Tibial artery (tissue), 4 donors: ENCODE measurements around the gene MCIDAS.

ENCODE experiments used
- DNase-seq, 2 donors: peaks; one replicate each; pipeline ENCODE4 v3.0.0-alpha.2; 2019
- H3K27ac ChIP-seq, 2 donors: fragments of 200-600 bp; sonication (generic) in 1 of 2; 1 replicate in 1 of 2; 2 replicates in 1 of 2; pipeline ENCODE4 v1.5.1; 2018 to 2019; ENCODE audit warnings: mild to moderate bottlenecking in 1 of 2
- H3K27me3 ChIP-seq, 2 donors: fragments of 200-600 bp; sonication (generic) in 1 of 2; one replicate each; pipeline versions ENCODE4 v1.5.1 to v1.6.0; 2016 to 2019
- H3K36me3 ChIP-seq, 3 donors: fragments of 200-600 bp; sonication (generic) in 2 of 3; one replicate each; pipeline ENCODE4 v1.5.1; 2016 to 2019; ENCODE audit warnings: mild to moderate bottlenecking in 2 of 3
- H3K4me1 ChIP-seq, 4 donors: fragments of 200-600 bp; sonication (generic) in 2 of 4; 1 replicate in 3 of 4; 2 replicates in 1 of 4; pipeline ENCODE4 v1.5.1; 2016 to 2019
- H3K4me3 ChIP-seq, 2 donors: fragments of 200-600 bp; sonication (generic) in 1 of 2; 1 replicate in 1 of 2; 2 replicates in 1 of 2; pipeline ENCODE4 v1.5.1; 2018 to 2019; ENCODE audit warnings: mild to moderate bottlenecking in 2 of 2
- H3K9me3 ChIP-seq, 3 donors: fragments of 200-600 bp; sonication (generic) in 1 of 3; one replicate each; pipeline ENCODE4 v1.5.1; 2016 to 2019
- intact Hi-C: fragments of 100-400 bp; cut with DNase I; formaldehyde crosslinking; loops from one replicate; pipeline ENCODE4 v1.15.0; 2023; ENCODE audit warnings: low total_unique reads
- TF ChIP-seq, protein P1 (sequence below), 2 experiments: fragments of 200-600 bp in 1 of 2; fragments of 450-650 bp in 1 of 2; IDR thresholded peaks; one replicate each; pipeline ENCODE4 v1.5.1; 2017 to 2019; ENCODE audit warnings: antibody characterized with exemption in 2 of 2, mild to moderate bottlenecking in 1 of 2, moderate library complexity in 1 of 2

Gene MCIDAS

DNA sequence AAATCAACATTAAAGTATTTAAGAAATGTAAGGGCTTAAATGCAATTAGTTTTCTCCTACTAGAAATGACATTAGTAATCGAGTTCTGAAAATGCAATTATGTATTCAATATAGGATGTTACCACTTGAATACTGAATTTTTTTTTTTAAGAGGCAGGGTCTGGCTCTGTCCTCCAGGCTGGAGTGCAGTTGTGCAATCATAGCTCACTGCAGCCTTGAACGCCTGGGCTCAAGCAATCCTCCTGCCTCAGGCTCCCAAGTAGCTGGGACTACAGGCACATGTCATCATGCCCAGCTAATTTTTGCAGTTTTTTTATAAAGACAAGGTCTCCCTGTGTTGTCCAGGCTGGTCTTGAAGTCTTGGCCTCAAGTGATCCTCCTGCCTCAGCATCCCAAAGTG lies 55.6 kb downstream of the MCIDAS start:
- H3K36me3 ChIP-seq, result peaks cover 0 to 4% (median 0%) of the 10 kb centered on the region in 3 donors
- no peak overlapping the region for H3K27ac ChIP-seq
- H3K4me1 ChIP-seq, result peaks cover 0 to 28% (median 23%) of the 10 kb centered on the region in 4 donors
- TF ChIP-seq, protein P1, sequence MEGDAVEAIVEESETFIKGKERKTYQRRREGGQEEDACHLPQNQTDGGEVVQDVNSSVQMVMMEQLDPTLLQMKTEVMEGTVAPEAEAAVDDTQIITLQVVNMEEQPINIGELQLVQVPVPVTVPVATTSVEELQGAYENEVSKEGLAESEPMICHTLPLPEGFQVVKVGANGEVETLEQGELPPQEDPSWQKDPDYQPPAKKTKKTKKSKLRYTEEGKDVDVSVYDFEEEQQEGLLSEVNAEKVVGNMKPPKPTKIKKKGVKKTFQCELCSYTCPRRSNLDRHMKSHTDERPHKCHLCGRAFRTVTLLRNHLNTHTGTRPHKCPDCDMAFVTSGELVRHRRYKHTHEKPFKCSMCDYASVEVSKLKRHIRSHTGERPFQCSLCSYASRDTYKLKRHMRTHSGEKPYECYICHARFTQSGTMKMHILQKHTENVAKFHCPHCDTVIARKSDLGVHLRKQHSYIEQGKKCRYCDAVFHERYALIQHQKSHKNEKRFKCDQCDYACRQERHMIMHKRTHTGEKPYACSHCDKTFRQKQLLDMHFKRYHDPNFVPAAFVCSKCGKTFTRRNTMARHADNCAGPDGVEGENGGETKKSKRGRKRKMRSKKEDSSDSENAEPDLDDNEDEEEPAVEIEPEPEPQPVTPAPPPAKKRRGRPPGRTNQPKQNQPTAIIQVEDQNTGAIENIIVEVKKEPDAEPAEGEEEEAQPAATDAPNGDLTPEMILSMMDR (IDR thresholded peaks at IDR 0.05), result no peak
- H3K4me3 ChIP-seq, result no peak overlapping the region
- DNase-seq, result no peak
- H3K9me3 ChIP-seq, result no peaks in the 10 kb centered on the region
- peaks cover 0 to 37% of the 10 kb centered on the region in 2 donors for H3K27me3 ChIP-seq
- intact Hi-C loops, result loop anchor here (5.0 kb wide), 1 partner anchor 61 kb away; the partner anchor contains the start of gene CCNO
